H9 (cell line): ENCODE results near the gene MGAT4A. TPM values are rescaled to one million over a fixed set of nuclear protein-coding genes. Genes with fewer than 3 reads are reported as not detected.

Source experiments
- DNase-seq: peaks from one replicate; pipeline ENCODE4 v3.0.0-alpha.2; 2017
- H2AFZ ChIP-seq: one replicate; pipeline ENCODE4 v1.6.1; 2013; ENCODE audit warnings: mild to moderate bottlenecking, low read length, control low read depth, moderate library complexity
- H2AK5ac ChIP-seq: 2 replicates; pipeline ENCODE4 v1.6.1; 2013; ENCODE audit warnings: low read length, control low read depth, mixed read lengths; ENCODE audit not compliant: insufficient read length
- H2BK120ac ChIP-seq: one replicate; pipeline ENCODE4 v1.6.1; 2013; ENCODE audit warnings: low read depth, mild to moderate bottlenecking, low read length, control low read depth, inconsistent platforms; ENCODE audit not compliant: poor library complexity, severe bottlenecking
- H2BK12ac ChIP-seq: 2 replicates; pipeline ENCODE4 v1.6.1; 2013; ENCODE audit warnings: low read length, control low read depth, mixed read lengths, low read depth; ENCODE audit not compliant: insufficient read length
- H2BK15ac ChIP-seq: 2 replicates; pipeline ENCODE4 v1.6.1; 2013; ENCODE audit warnings: low read depth, low read length, control low read depth
- H2BK20ac ChIP-seq: one replicate; pipeline ENCODE4 v1.6.1; 2013; ENCODE audit warnings: low read depth, mild to moderate bottlenecking, low read length, control low read depth, inconsistent platforms; ENCODE audit not compliant: poor library complexity, severe bottlenecking
- H2BK5ac ChIP-seq: 2 replicates; pipeline ENCODE4 v1.6.1; 2013; ENCODE audit warnings: low read length, control low read depth, mixed read lengths; ENCODE audit not compliant: insufficient read length
- H3K14ac ChIP-seq: 2 replicates; pipeline ENCODE4 v1.6.1; 2013; ENCODE audit warnings: low read length, control low read depth; ENCODE audit not compliant: insufficient read depth
- H3K18ac ChIP-seq: 2 replicates; pipeline ENCODE4 v1.6.1; 2013; ENCODE audit warnings: low read depth, mild to moderate bottlenecking, mixed read lengths, low read length, control low read depth; ENCODE audit not compliant: insufficient read length
- H3K23ac ChIP-seq: 2 replicates; pipeline ENCODE4 v1.6.1; 2013; ENCODE audit warnings: low read length, control low read depth, mixed read lengths, low read depth; ENCODE audit not compliant: insufficient read length
- H3K23me2 ChIP-seq: 2 replicates; pipeline ENCODE4 v1.6.1; 2013; ENCODE audit warnings: low read depth, mild to moderate bottlenecking, mixed read lengths, low read length, control low read depth; ENCODE audit not compliant: insufficient read length, poor library complexity, severe bottlenecking
- H3K27ac ChIP-seq: 2 replicates; pipeline ENCODE4 v1.5.1; 2013; ENCODE audit warnings: low read length, control low read depth, mixed read lengths, low read depth; ENCODE audit not compliant: insufficient read length
- H3K27me3 ChIP-seq: 2 replicates; pipeline ENCODE4 v1.6.1; 2013; ENCODE audit warnings: low read length, control low read depth, inconsistent platforms; ENCODE audit not compliant: insufficient read depth
- H3K4ac ChIP-seq: 2 replicates; pipeline ENCODE4 v1.6.1; 2013; ENCODE audit warnings: low read depth, mild to moderate bottlenecking, control low read depth, inconsistent platforms, low read length, moderate library complexity
- H3K4me1 ChIP-seq: 2 replicates; pipeline ENCODE4 v1.6.1; 2013; ENCODE audit warnings: low read length, control low read depth, inconsistent platforms; ENCODE audit not compliant: insufficient read depth
- H3K4me2 ChIP-seq: 2 replicates; pipeline ENCODE4 v1.6.1; 2013; ENCODE audit warnings: low read length, control low read depth, mixed read lengths; ENCODE audit not compliant: insufficient read length, insufficient read depth
- H3K56ac ChIP-seq: 2 replicates; pipeline ENCODE4 v1.6.1; 2013; ENCODE audit warnings: low read depth, mild to moderate bottlenecking, mixed read lengths, low read length, control low read depth; ENCODE audit not compliant: insufficient read length
- H3K79me1 ChIP-seq: 2 replicates; pipeline ENCODE4 v1.6.1; 2013; ENCODE audit warnings: low read depth, mild to moderate bottlenecking, moderate library complexity, low read length, control low read depth, inconsistent platforms; ENCODE audit not compliant: insufficient read depth, poor library complexity, severe bottlenecking
- H3K79me2 ChIP-seq: 2 replicates; pipeline ENCODE4 v1.6.1; 2013; ENCODE audit warnings: low read length, control low read depth, inconsistent platforms; ENCODE audit not compliant: insufficient read depth
- H3K9ac ChIP-seq: 2 replicates; pipeline ENCODE4 v1.6.1; 2013; ENCODE audit warnings: low read length, control low read depth, mixed read lengths; ENCODE audit not compliant: insufficient read length; ENCODE audit errors: extremely low read depth
- H3K9me3 ChIP-seq: one replicate; pipeline ENCODE4 v1.6.1; 2013; ENCODE audit warnings: low read depth, low read length, inconsistent platforms; ENCODE audit not compliant: control insufficient read depth
- H3T11ph ChIP-seq: one replicate; pipeline ENCODE4 v1.6.1; 2013; ENCODE audit warnings: mild to moderate bottlenecking, low read length, control low read depth, inconsistent platforms
- H4K20me1 ChIP-seq: one replicate; pipeline ENCODE4 v1.6.1; 2013; ENCODE audit not compliant: control insufficient read depth, insufficient read length, insufficient read depth
- H4K5ac ChIP-seq: 2 replicates; pipeline ENCODE4 v1.6.1; 2013; ENCODE audit warnings: low read depth, mild to moderate bottlenecking, mixed read lengths, low read length, control low read depth; ENCODE audit not compliant: insufficient read length
- H4K8ac ChIP-seq: replicated peaks from 2 replicates; pipeline ENCODE4 v1.6.1; 2013; ENCODE audit warnings: low read length, control low read depth, mixed read lengths, low read depth; ENCODE audit not compliant: insufficient read length
- H4K91ac ChIP-seq: 2 replicates; pipeline ENCODE4 v1.6.1; 2013; ENCODE audit warnings: low read depth, mild to moderate bottlenecking, moderate library complexity, mixed read lengths, low read length, control low read depth; ENCODE audit not compliant: insufficient read length
- H3K27ac Mint-ChIP-seq, 3 experiments: 2 replicates in 2 of 3; 3 replicates in 1 of 3; pipeline ENCODE4 v1.8.0; 2020 to 2021; ENCODE audit warnings: mixed read lengths in 3 of 3, mild to moderate bottlenecking in 1 of 3, moderate library complexity in 1 of 3
- H3K27me3 Mint-ChIP-seq: 2 replicates; pipeline ENCODE4 v1.8.0; 2021; ENCODE audit warnings: low read depth, mild to moderate bottlenecking, moderate library complexity, mixed read lengths
- H3K36me3 Mint-ChIP-seq, 3 experiments: 2 replicates in 2 of 3; 3 replicates in 1 of 3; pipeline ENCODE4 v1.8.0; 2020 to 2021; ENCODE audit warnings: low read depth in 3 of 3, mixed read lengths in 3 of 3; ENCODE audit not compliant: insufficient read depth in 1 of 3
- H3K4me1 Mint-ChIP-seq, 2 experiments: 2 replicates each; pipeline ENCODE4 v1.8.0; 2020; ENCODE audit warnings: mixed read lengths in 2 of 2
- H3K4me3 Mint-ChIP-seq, 2 experiments: 2 replicates in 1 of 2; 3 replicates in 1 of 2; pipeline ENCODE4 v1.8.0; 2020 to 2021; ENCODE audit warnings: mild to moderate bottlenecking in 2 of 2, mixed read lengths in 2 of 2, moderate library complexity in 1 of 2
- H3K9me3 Mint-ChIP-seq, 2 experiments: 2 replicates in 1 of 2; 3 replicates in 1 of 2; pipeline ENCODE4 v1.8.0; 2020; ENCODE audit warnings: mild to moderate bottlenecking in 2 of 2, mixed read lengths in 2 of 2, moderate library complexity in 1 of 2
- CTCF ChIP-seq: fragments of 200-600 bp; sonication (generic); conservative IDR thresholded peaks from 3 replicates; pipeline ENCODE4 v1.8.0; 2021; ENCODE audit warnings: antibody characterized with exemption, mild to moderate bottlenecking
- WGBS: extraction: QIAGEN DNeasy Blood & Tissue Kit; methylation state at CpG from one replicate; pipeline ENCODE4 v1.1.7; 2013; ENCODE audit warnings: missing lambda C conversion rate, low lambda C conversion rate, mixed read lengths; ENCODE audit not compliant: insufficient read length; ENCODE audit errors: extremely low coverage; 5-methylcytosine and 5-hydroxymethylcytosine counted together
- total RNA-seq: library from RNA; stranded (reverse); gene quantifications from 2 replicates; pipeline ENCODE4 v1.2.1, GENCODE V29; 2021

MGAT4A gene
- total RNA-seq, 1 experiment from 2014 or later: 3.5 TPM

GRCh38 chr2:98705333-98705617 lies 25.7 kb downstream of the MGAT4A start:
- H3K27ac Mint-ChIP-seq: no peak overlapping the region
- DNase-seq: no peak
- Histone ChIP-seq H3K18ac (no peak overlapping the region), H4K5ac (no peak overlapping the region), H3K23ac (no peak overlapping the region), H3K14ac (no peak overlapping the region), H2AK5ac (no peak overlapping the region), H3K27me3 (no peaks in the 10 kb centered on the region), H2BK120ac (no peak overlapping the region), H3K9ac (no peak overlapping the region), H2BK5ac (no peak overlapping the region), H3K4me1 (no peaks in the 10 kb centered on the region), H4K91ac (no peak overlapping the region), H2BK12ac (no peak overlapping the region), H3K56ac (no peak overlapping the region), H3K79me1 (no peaks in the 10 kb centered on the region), H3K4me2 (no peak overlapping the region), H4K20me1 (no peaks in the 10 kb centered on the region), H4K8ac (no peak overlapping the region), H3K9me3 (no peaks in the 10 kb centered on the region), H2AFZ (no peak overlapping the region), H3K4ac (no peak overlapping the region), H3K23me2 (no peaks in the 10 kb centered on the region), H3T11ph (no peak overlapping the region), H3K79me2 (no peaks in the 10 kb centered on the region), H3K27ac (no peak overlapping the region), H2BK15ac (no peak overlapping the region), H2BK20ac (no peak overlapping the region)
- no peak for TF ChIP-seq CTCF
- H3K36me3 Mint-ChIP-seq: no peaks in the 10 kb centered on the region; a peak in 1 of 7 replicates
- peaks cover 4% of the 10 kb centered on the region for H3K27me3 Mint-ChIP-seq
- no peaks in the 10 kb centered on the region for H3K4me1 Mint-ChIP-seq
- H3K4me3 Mint-ChIP-seq: no peak overlapping the region
- no peaks in the 10 kb centered on the region for H3K9me3 Mint-ChIP-seq
- no CpG with 5 or more reads among the region's 3 CpGs for WGBS
